ENCODE results near the gene LPAR3.

LPAR3 gene

DNA sequence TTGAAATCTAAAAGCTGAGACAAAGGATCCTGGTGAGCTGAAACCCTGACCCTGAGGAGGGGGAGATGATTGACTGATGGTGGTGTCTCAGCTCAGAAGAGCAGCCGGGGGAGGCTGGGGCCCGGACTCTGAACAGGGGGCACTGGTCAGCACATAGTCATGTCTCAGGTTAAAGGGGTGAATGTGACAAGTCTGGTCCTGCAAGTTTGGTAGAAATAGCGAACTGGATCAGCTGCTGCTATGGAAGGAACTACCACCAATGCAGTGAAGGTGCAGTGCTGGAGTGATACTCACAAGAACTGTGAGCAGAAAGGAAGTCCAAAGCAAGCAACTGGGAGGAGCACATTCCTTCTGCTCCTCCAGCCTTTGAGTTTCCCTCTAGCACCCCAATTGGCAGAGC is 104.0 kb downstream of the LPAR3 start:
- TF ChIP-seq, protein P1, sequence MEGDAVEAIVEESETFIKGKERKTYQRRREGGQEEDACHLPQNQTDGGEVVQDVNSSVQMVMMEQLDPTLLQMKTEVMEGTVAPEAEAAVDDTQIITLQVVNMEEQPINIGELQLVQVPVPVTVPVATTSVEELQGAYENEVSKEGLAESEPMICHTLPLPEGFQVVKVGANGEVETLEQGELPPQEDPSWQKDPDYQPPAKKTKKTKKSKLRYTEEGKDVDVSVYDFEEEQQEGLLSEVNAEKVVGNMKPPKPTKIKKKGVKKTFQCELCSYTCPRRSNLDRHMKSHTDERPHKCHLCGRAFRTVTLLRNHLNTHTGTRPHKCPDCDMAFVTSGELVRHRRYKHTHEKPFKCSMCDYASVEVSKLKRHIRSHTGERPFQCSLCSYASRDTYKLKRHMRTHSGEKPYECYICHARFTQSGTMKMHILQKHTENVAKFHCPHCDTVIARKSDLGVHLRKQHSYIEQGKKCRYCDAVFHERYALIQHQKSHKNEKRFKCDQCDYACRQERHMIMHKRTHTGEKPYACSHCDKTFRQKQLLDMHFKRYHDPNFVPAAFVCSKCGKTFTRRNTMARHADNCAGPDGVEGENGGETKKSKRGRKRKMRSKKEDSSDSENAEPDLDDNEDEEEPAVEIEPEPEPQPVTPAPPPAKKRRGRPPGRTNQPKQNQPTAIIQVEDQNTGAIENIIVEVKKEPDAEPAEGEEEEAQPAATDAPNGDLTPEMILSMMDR (IDR thresholded peaks at IDR 0.05), result no peak
- TF ChIP-seq ZFX (IDR thresholded peaks at IDR 0.05; ENCODE audit: borderline replicate concordance), result no peak
- no peak overlapping the region for H3K27ac ChIP-seq

- H3K27ac ChIP-seq, result no peak overlapping the region
- TF ChIP-seq, protein P1 (IDR thresholded peaks at IDR 0.05), result no peak
- no peak for TF ChIP-seq ZFX (IDR thresholded peaks at IDR 0.05; ENCODE audit: borderline replicate concordance)
Measured at GRCh38 chr1:84785271-84786036, 107.6 kb downstream of the LPAR3 start.

GRCh38 chr1:84782881-84783280 is 110.1 kb downstream of the LPAR3 start:
- H3K27ac ChIP-seq, result peak overlapping the region; percentile 56; the same call in 1 of the 2 replicates
- TF ChIP-seq ZFX (IDR thresholded peaks at IDR 0.05; ENCODE audit: borderline replicate concordance), result no peak
- TF ChIP-seq, protein P1 (IDR thresholded peaks at IDR 0.05), result no peak

GRCh38 chr1:84781946-84782771 is 110.8 kb downstream of the LPAR3 start:
- peak overlapping the region; percentile 56 for H3K27ac ChIP-seq
- TF ChIP-seq ZFX (IDR thresholded peaks at IDR 0.05; ENCODE audit: borderline replicate concordance), result no peak
- TF ChIP-seq, protein P1 (IDR thresholded peaks at IDR 0.05), result peak; percentile 91

- TF ChIP-seq, protein P1 (IDR thresholded peaks at IDR 0.05), result no peak
- TF ChIP-seq ZFX (IDR thresholded peaks at IDR 0.05; ENCODE audit: borderline replicate concordance), result no peak
- H3K27ac ChIP-seq, result peak overlapping the region; percentile 44
Measured at GRCh38 chr1:84780000-84780716, 112.8 kb downstream of the LPAR3 start.

DNA sequence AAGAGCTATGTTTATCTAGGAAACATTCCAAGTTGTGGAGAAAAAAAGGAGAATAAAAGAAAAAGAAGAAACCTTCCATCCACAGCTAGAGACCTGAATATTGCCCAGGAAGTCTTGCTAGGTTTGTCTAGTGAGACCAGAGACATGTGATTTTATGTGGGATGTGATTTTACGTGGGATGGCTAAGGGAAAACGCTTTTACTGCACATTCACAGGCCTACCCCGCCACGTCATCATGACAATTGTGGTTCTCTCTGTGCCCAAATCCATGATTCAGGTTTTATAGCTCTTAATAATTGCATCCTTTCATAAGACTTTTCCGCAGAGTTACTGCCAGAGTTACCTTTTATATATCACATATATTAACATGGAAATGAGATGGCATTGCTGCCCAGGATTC is 116.4 kb downstream of the LPAR3 start:
- TF ChIP-seq, protein P1 (IDR thresholded peaks at IDR 0.05), result no peak
- no peak for TF ChIP-seq ZFX (IDR thresholded peaks at IDR 0.05; ENCODE audit: borderline replicate concordance)
- H3K27ac ChIP-seq, result no peak overlapping the region

All from 22Rv1 (cell line).